ENCODE measurements around the gene EP400.

The EP400 gene

GRCh38 chr12:132056951-132057350 lies 107.2 kb downstream of the EP400 start:
- H3K9me3 ChIP-seq: no peaks in the 10 kb centered on the region
- H3K27me3 ChIP-seq (ENCODE audit: low read depth): no peaks in the 10 kb centered on the region
- in situ Hi-C loops (cut with MboI; ENCODE audit: low sequenced_read_pairs): no loop called here
- no peak for DNase-seq (ENCODE audit: low spot score in 2 of 2)
- no peaks in the 10 kb centered on the region for H3K4me1 ChIP-seq
- no peak overlapping the region for H3K4me3 ChIP-seq
- H3K36me3 ChIP-seq (replicated peaks): peaks cover 39% of the 10 kb centered on the region

- Histone ChIP-seq H3K27me3 (ENCODE audit: low read depth) (no peaks in the 10 kb centered on the region), H3K4me3 (no peak overlapping the region), H3K4me1 (no peaks in the 10 kb centered on the region), H3K36me3 (replicated peaks) (peaks cover 40% of the 10 kb centered on the region), H3K9me3 (no peaks in the 10 kb centered on the region)
- DNase-seq (ENCODE audit: low spot score in 2 of 2): no peak
- in situ Hi-C loops (cut with MboI; ENCODE audit: low sequenced_read_pairs): no loop called here
Observed at GRCh38 chr12:132057691-132058090, 107.9 kb downstream of the EP400 start.

- Histone ChIP-seq H3K9me3 (no peaks in the 10 kb centered on the region), H3K36me3 (replicated peaks) (peaks cover 52% of the 10 kb centered on the region), H3K4me1 (no peaks in the 10 kb centered on the region), H3K4me3 (no peak overlapping the region), H3K27me3 (ENCODE audit: low read depth) (no peaks in the 10 kb centered on the region)
- DNase-seq (ENCODE audit: low spot score in 2 of 2): no peak
- in situ Hi-C loops (cut with MboI; ENCODE audit: low sequenced_read_pairs): no loop called here
Observed at GRCh38 chr12:132061197-132061596, 111.5 kb downstream of the EP400 start.

GRCh38 chr12:132061641-132062430 lies 112.1 kb downstream of the EP400 start:
- Histone ChIP-seq H3K4me3 (no peak overlapping the region), H3K36me3 (replicated peaks) (peaks cover 55% of the 10 kb centered on the region), H3K27me3 (ENCODE audit: low read depth) (no peaks in the 10 kb centered on the region), H3K9me3 (no peaks in the 10 kb centered on the region), H3K4me1 (no peaks in the 10 kb centered on the region)
- no peak for DNase-seq (ENCODE audit: low spot score in 2 of 2)
- in situ Hi-C loops (cut with MboI; ENCODE audit: low sequenced_read_pairs): no loop called here

- H3K4me1 ChIP-seq: no peaks in the 10 kb centered on the region
- H3K4me3 ChIP-seq: no peak overlapping the region
- H3K9me3 ChIP-seq: no peaks in the 10 kb centered on the region
- H3K36me3 ChIP-seq (replicated peaks): peaks cover 54% of the 10 kb centered on the region
- H3K27me3 ChIP-seq (ENCODE audit: low read depth): no peaks in the 10 kb centered on the region
- no peak for DNase-seq (ENCODE audit: low spot score in 2 of 2)
- in situ Hi-C loops (cut with MboI; ENCODE audit: low sequenced_read_pairs): no loop called here
Observed at GRCh38 chr12:132062481-132062880, 112.7 kb downstream of the EP400 start.

GRCh38 chr12:132063491-132063890 lies 113.7 kb downstream of the EP400 start:
- in situ Hi-C loops (cut with MboI; ENCODE audit: low sequenced_read_pairs): no loop called here
- Histone ChIP-seq H3K27me3 (ENCODE audit: low read depth) (no peaks in the 10 kb centered on the region), H3K4me3 (no peak overlapping the region), H3K9me3 (no peaks in the 10 kb centered on the region), H3K36me3 (replicated peaks) (peaks cover 58% of the 10 kb centered on the region), H3K4me1 (no peaks in the 10 kb centered on the region)
- DNase-seq (ENCODE audit: low spot score in 2 of 2): no peak

- peaks cover 60% of the 10 kb centered on the region for H3K36me3 ChIP-seq (replicated peaks)
- H3K9me3 ChIP-seq: no peaks in the 10 kb centered on the region
- in situ Hi-C loops (cut with MboI; ENCODE audit: low sequenced_read_pairs): no loop called here
- H3K27me3 ChIP-seq (ENCODE audit: low read depth): no peaks in the 10 kb centered on the region
- no peaks in the 10 kb centered on the region for H3K4me1 ChIP-seq
- no peak overlapping the region for H3K4me3 ChIP-seq
- DNase-seq (ENCODE audit: low spot score in 2 of 2): no peak
Observed at GRCh38 chr12:132064631-132065030, 114.9 kb downstream of the EP400 start.

GRCh38 chr12:132065203-132065602 lies 115.5 kb downstream of the EP400 start:
- Histone ChIP-seq H3K36me3 (replicated peaks) (peaks cover 60% of the 10 kb centered on the region), H3K9me3 (no peaks in the 10 kb centered on the region), H3K4me1 (no peaks in the 10 kb centered on the region), H3K4me3 (no peak overlapping the region), H3K27me3 (ENCODE audit: low read depth) (no peaks in the 10 kb centered on the region)
- no peak for DNase-seq (ENCODE audit: low spot score in 2 of 2)
- in situ Hi-C loops (cut with MboI; ENCODE audit: low sequenced_read_pairs): no loop called here

- no peak for DNase-seq (ENCODE audit: low spot score in 2 of 2)
- H3K27me3 ChIP-seq (ENCODE audit: low read depth): no peaks in the 10 kb centered on the region
- in situ Hi-C loops (cut with MboI; ENCODE audit: low sequenced_read_pairs): no loop called here
- H3K36me3 ChIP-seq (replicated peaks): peaks cover 60% of the 10 kb centered on the region
- H3K4me3 ChIP-seq: no peak overlapping the region
- no peaks in the 10 kb centered on the region for H3K9me3 ChIP-seq
- no peaks in the 10 kb centered on the region for H3K4me1 ChIP-seq
Observed at GRCh38 chr12:132065609-132066344, 116.0 kb downstream of the EP400 start.

GRCh38 chr12:132066345-132066685 lies 116.6 kb downstream of the EP400 start:
- H3K9me3 ChIP-seq: no peaks in the 10 kb centered on the region
- no peaks in the 10 kb centered on the region for H3K27me3 ChIP-seq (ENCODE audit: low read depth)
- in situ Hi-C loops (cut with MboI; ENCODE audit: low sequenced_read_pairs): no loop called here
- peaks cover 57% of the 10 kb centered on the region for H3K36me3 ChIP-seq (replicated peaks)
- DNase-seq (ENCODE audit: low spot score in 2 of 2): no peak
- H3K4me1 ChIP-seq: no peaks in the 10 kb centered on the region
- H3K4me3 ChIP-seq: no peak overlapping the region

- H3K27me3 ChIP-seq (ENCODE audit: low read depth): no peaks in the 10 kb centered on the region
- no peaks in the 10 kb centered on the region for H3K4me1 ChIP-seq
- DNase-seq (ENCODE audit: low spot score in 2 of 2): no peak
- H3K9me3 ChIP-seq: no peaks in the 10 kb centered on the region
- no peak overlapping the region for H3K4me3 ChIP-seq
- in situ Hi-C loops (cut with MboI; ENCODE audit: low sequenced_read_pairs): no loop called here
- peaks cover 53% of the 10 kb centered on the region for H3K36me3 ChIP-seq (replicated peaks)
Observed at GRCh38 chr12:132066749-132067148, 117.0 kb downstream of the EP400 start.

- Histone ChIP-seq H3K27me3 (ENCODE audit: low read depth) (no peaks in the 10 kb centered on the region), H3K36me3 (replicated peaks) (peaks cover 50% of the 10 kb centered on the region), H3K4me1 (no peaks in the 10 kb centered on the region), H3K4me3 (no peak overlapping the region), H3K9me3 (no peaks in the 10 kb centered on the region)
- in situ Hi-C loops (cut with MboI; ENCODE audit: low sequenced_read_pairs): no loop called here
- no peak for DNase-seq (ENCODE audit: low spot score in 2 of 2)
Observed at GRCh38 chr12:132067182-132067581, 117.4 kb downstream of the EP400 start.

- peaks cover 42% of the 10 kb centered on the region for H3K36me3 ChIP-seq (replicated peaks)
- in situ Hi-C loops (cut with MboI; ENCODE audit: low sequenced_read_pairs): no loop called here
- no peaks in the 10 kb centered on the region for H3K4me1 ChIP-seq
- no peak for DNase-seq (ENCODE audit: low spot score in 2 of 2)
- no peaks in the 10 kb centered on the region for H3K9me3 ChIP-seq
- no peak overlapping the region for H3K4me3 ChIP-seq
- no peaks in the 10 kb centered on the region for H3K27me3 ChIP-seq (ENCODE audit: low read depth)
Observed at GRCh38 chr12:132068250-132068649, 118.5 kb downstream of the EP400 start.

GRCh38 chr12:132069336-132069985 lies 119.7 kb downstream of the EP400 start:
- peaks cover 33% of the 10 kb centered on the region for H3K36me3 ChIP-seq (replicated peaks)

More at GRCh38 chr12:132069336-132069985, 119.7 kb downstream of the EP400 start:
- Histone ChIP-seq H3K4me1 (no peaks in the 10 kb centered on the region), H3K4me3 (no peak overlapping the region), H3K27me3 (ENCODE audit: low read depth) (no peaks in the 10 kb centered on the region), H3K9me3 (no peaks in the 10 kb centered on the region)
- no peak for DNase-seq (ENCODE audit: low spot score in 2 of 2)
- in situ Hi-C loops (cut with MboI; ENCODE audit: low sequenced_read_pairs): no loop called here
